Measurements from ENCODE around the gene SRD5A1. TPM values are rescaled to one million over a fixed set of nuclear protein-coding genes. Genes with fewer than 3 reads are reported as not detected.

Gene SRD5A1
- total RNA-seq, 1 donor from 2014 or later = 14.1 TPM

DNA sequence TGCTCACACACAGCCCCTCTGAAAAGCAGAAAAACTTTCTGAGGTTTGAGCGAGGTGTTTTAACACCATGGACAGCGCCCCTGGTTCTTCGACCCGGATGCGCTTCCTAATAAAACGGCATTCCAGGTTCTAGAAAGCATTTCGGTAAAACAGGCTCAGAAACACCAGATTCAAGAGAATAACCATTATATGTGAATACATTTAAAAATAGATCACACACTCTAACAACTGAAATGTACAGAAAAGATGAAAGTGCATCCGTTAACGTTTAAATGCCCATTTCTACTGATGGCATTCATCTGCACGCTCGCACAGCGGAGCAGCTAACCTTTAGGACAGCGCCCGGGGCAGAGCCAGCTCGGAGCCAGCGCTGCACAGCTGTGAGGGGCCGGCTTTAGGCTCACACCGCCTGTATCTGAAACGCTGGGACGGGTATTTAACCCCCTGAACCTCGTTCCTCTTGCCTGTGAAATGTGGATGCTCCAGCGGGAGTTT, 53.7 kb downstream of the SRD5A1 start:
- DNase-seq = peak; percentile 69

DNA sequence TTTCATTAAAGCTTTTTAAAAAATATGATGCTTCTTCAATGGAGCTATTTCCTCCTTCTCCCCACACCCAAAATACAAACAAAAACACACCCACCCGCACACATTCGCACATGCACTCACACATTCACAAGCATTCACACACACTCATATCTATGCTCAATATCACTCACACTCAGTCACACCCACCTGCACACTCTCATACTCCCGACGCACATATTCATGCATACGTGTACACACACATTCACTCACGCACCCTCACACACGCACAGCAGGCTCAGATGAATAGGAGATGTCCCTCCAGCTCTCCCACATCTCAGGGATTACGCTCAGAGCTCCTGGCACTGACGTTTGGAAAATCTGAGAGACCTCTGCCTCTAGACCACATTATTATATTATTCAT, 54.3 kb downstream of the SRD5A1 start:
- DNase-seq = no peak

DNA sequence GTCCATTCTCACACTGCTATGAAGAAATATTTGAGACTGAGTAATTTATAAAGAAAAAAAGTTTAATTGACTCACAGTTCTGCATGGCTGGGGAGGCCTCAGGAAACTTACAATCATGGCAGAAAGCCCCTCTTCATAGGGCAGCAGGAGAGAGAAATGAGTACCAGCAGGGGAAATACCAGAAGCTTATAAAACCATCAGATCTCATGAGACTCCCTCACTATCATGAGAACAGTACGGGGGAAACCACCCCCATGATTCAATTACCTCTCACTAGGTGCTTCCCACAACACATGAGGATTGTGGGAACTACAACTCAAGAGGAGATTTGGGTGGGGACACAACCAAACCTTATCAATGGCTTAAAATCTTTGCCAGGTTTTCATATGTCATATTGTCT, 59.7 kb downstream of the SRD5A1 start:
- no peak for DNase-seq

DNA sequence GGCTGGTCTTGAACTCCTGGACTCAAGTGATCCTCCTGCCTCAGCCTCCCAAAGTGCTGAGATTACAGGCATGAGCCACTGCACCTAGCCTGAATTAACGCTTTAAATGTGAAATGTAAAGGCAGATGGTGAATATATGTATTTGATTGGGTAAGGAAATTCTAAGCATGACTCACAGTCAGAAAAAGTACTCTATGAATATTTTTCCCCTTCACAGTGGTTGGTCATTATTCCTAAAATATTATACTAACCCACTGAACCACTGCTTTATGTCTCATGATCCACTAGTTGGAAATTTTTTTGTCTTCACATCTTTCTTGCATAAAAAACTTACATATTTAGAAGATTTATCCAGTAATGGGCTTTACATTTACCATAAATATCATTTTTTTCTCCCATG, 65.5 kb downstream of the SRD5A1 start:
- no peak for DNase-seq

DNA sequence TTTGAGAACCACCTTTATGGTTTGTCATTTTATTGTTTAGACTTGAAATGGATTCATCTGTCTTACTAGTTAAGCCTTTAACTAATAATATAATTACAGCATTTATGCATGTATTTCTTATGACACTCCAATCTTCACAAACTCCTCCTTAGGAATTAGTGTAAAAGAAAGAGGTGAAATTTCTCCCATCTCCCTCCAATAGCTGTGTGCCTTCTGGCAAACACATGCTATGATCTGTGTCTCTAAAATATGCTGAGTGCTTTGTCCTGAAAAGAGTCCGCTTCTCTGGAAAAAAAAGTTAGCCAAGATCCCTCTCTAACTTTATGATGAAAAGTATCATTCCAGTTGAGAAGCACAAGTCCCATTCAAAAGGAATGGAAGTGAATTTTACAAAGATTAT, 66.1 kb downstream of the SRD5A1 start:
- no peak for DNase-seq

DNA sequence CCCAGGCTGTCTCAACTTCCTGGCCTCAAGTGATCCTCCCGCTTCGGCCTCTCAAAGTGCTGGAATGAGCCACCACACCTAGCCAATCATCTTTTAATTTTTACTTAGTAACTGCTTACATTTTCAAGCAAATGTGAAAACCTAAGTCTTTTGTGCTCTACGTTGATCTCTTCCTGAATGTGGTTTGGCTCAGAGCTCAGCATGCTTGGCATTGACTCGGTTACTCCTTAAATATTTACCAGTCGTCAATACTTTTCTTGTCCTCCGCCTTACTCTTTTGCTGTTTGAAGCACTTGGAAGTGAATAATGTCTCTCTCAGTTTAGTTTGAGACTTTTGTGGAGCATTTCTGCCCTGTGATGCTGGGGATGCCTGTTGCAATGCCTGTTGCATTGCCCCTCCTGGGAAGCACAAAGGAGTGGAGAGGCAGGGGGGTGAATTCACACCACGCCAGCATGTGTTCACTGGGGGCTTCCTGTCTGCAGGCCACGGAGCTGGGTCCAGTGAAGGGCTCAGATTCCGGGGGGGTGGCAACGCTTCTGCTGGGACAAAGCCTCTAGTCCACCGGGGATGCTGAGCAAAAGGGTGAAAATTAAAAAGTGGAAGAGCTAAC, 66.9 kb downstream of the SRD5A1 start:
- no peak for DNase-seq

DNA sequence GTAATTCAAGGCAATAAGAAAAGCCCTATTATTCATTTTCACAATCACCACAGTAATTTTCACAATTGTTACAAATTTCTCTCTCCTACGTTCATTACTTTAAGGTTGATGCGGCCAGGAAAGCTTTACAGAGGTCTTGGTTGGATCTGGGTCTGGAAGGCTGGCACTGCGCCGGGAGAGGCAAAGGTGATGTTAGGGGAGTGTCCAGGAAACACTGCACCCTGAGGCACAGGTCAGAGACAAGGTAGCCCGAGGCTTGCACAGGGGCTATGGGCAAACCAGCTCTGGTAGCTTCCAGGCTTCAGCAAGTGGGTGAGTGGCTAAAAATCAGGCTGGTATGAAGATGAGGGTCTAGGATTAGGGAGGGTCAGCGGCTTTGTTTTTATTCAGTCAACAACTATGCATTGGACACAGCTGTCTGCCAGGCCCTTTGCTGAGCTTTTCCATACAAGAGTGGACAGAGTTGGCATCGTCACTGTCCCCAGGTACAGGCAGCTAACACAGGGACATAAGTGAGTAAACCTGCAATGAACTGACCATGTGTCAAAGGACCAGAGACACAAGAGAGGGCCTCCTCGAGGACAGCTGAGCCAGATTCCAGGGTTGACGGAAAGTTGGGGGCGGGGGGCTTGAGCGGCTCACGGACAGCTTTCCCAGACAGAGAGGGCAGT, 67.6 kb downstream of the SRD5A1 start:
- no peak for DNase-seq

DNA sequence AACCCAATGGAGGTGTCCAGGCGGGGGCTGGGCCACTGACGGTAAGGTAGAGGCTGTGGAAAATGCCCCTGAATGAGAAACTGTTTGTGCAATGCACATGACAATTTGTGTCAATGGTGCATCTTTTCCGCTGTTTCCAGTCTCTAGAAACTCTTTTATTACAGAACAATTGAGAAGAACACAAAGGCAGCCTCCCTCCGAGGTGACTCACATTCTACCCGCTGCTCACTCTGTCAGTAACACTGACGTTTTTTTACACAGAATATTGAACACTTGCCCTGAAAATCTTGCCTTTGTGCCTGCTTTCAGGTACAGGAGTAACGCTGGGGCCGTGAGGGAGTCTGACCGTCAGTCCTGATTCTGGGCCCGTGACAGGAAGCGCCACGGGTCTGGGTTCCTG, 68.3 kb downstream of the SRD5A1 start:
- DNase-seq = no peak

DNA sequence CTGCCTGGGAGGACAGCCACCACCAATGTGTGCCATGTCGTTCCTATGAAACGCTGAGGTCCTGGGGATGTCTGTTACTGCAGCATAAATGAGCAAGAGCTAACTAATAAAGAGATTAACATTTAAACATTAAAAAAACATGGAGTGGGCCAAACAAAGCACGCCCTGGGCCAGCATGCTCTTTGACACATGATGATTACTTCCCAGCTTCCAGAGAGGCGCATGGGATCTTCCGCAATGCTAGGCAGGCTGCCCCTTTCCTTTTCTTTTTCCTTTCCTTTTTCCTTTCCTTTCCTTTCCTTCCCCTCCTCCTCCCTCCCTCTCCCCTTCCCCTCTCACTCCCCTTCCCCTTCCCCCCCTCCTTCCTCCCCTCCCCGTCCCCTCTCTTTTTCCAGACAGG, 69.4 kb downstream of the SRD5A1 start:
- DNase-seq = no peak

DNA sequence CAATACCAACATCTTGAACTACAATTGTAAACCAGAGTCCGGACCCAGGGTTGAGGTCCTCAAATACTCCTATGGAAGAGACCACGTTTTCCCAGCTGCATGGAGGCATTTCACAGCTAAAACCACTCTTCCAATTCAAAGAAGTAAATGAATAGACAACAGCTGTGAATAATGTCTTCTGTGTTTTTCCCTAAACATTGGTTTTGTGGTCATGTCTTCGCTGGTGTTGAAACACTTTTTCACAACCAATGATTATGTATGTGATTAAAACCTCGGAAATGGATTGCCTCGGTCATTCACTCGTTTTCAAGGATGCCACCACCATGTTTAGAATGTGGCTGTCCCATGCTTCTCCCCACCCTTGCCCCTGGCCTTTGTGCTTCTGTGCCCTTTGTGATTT, 70.6 kb downstream of the SRD5A1 start:
- DNase-seq = no peak

DNA sequence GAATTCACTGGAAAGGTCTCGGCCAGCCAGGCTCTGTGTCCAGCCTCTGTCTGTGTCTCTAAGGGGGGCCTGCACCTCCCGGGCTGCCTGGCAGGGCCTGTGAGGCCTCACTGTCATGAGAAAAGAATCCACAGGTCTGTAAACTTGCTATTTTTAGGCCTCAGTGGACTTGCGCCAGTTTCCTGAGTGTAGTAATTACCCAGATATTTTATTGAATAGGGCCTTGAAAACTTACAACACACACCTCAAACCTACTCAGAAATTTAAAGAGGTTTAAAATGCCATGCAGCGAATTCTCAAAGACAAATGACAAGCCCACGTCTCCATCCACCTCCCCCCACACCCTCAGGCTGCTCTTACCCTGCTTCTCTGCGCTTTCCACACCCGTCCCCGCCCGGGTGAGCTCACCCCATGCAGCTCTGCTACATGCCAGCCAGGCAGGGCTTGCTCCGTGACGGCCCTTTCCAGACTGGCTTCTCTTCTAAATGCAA, 71.2 kb downstream of the SRD5A1 start:
- peak; percentile 73 for DNase-seq

DNA sequence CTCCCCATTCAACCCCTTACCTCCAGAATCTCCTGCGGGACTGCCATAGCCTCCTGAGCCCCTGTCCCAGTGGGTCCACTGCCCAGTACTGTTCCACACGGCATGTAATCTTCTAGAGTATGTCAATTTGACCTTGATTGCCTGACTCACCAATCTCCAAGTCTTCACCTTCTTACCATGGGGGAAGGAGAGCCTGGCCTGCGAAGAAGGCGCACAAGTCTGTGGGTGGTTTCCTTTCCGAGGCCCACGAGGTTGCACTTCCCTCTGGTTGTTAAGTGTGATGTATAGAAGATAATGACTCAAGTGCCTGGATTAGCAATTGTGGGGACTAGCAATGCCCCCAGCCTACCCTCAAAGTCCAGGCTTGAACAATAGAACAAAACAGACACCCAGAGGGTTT, 71.8 kb downstream of the SRD5A1 start:
- peak; percentile 39 for DNase-seq

DNA sequence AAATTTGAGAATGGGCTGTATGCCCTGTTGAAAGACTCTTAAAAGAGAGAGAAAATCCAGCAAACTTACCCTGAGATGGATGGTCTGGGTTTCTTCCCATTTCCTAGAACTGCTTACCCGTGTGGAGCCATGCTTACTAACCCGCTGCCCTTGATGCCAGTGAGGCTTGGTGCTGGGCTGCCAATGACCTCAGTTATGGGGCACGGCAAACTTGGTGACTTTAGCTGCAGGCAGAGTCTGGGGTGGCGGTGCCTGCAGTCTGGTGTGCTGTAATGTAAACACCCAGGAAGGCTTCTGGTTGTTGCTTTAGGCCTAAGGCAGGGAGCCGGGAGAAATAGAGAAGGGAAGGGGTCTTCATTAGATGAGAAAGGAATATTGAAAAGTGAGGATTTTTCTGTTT, 72.7 kb downstream of the SRD5A1 start:
- no peak for DNase-seq

DNA sequence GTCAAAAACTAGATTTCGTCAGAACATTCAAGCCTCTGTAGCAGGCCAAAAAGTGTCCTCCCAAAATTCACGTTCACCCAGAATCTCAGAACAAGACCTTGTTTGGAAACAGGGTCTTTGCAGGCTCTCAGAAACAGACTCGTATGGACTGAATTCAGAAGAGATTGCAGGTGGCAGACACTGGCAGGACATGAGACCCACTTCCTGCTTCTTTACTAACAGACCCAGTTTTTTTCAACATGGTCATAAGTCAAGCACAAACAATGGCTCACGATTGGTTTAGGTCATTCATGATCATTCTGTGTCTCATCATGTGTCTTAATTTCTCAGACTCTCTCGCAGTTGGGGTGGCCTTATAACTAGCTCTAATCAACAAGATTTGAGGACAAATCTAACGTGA, 74.6 kb downstream of the SRD5A1 start:
- DNase-seq = no peak

DNA sequence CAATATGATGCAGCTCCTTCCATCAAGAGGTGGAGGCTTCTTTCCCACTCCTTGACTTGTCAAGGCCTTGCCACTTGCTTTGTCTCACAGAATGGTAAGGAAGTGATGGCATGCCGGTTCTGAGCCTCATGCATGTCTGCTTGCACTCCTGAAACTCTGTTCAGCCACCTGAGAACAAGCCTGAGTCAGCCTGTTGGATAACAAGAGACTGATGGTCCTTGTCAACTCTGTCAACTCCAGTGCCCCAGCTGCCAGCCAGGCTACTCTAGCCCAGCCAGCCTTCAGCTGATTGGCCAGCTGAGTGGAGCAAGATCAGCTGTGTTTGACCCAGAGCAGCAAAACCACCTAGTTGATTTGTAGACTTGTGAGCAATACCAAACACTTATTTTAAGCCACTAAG, 75.6 kb downstream of the SRD5A1 start:
- DNase-seq = no peak

DNA sequence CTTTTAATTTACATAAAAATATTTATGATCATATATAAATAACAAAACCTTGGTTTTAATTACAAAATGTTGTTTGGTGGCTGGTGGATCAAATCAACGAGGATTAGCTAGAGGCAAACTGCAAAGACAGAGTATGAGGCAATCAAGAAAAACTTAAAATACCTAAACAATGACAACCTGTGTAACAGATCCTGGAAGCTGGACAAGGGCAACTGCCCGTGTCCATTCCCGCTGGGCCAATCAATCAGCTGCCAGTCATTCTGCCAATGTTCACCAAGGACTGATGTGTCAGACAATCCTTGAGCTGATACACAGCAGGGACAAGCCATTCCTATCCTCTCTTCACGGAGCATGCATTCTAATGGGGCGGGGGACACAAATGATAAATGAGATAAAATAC, 76.8 kb downstream of the SRD5A1 start:
- DNase-seq = no peak

DNA sequence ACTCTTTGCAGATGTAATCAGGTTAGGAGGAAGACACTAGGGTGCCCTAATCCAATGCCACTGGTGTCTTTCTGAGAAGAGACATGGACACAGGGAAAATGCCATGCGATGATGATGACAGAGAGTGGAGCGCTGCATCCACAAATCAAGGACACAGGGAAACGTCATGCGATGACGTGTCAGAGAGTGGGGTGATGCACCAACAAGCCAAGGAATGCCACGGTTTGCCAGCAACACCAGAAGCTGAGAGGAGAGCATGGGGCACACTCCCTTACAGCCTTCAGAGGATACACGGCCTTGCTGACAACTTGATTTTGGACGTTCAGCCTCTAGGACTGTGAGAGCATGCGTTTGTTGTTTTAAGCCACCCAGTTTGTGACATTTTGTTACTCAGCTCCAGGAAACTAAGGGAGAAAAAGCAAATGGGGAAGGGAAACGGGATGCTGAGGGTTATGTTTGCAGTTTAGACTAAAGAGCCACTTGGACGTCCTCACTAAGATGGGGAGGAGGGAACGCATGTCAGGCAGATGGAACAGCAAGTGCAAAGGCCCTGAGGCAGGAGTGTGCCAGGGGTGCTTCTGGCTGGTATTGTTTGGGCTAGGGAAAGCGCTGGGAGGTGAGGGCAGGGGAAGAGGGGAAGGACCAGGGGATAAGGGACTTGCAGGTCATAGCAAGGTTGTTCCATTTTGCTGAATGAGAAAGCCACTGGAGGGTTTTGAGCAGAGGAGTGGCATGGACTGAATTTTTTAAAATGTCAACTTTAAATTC, 77.5 kb downstream of the SRD5A1 start:
- DNase-seq = no peak

DNA sequence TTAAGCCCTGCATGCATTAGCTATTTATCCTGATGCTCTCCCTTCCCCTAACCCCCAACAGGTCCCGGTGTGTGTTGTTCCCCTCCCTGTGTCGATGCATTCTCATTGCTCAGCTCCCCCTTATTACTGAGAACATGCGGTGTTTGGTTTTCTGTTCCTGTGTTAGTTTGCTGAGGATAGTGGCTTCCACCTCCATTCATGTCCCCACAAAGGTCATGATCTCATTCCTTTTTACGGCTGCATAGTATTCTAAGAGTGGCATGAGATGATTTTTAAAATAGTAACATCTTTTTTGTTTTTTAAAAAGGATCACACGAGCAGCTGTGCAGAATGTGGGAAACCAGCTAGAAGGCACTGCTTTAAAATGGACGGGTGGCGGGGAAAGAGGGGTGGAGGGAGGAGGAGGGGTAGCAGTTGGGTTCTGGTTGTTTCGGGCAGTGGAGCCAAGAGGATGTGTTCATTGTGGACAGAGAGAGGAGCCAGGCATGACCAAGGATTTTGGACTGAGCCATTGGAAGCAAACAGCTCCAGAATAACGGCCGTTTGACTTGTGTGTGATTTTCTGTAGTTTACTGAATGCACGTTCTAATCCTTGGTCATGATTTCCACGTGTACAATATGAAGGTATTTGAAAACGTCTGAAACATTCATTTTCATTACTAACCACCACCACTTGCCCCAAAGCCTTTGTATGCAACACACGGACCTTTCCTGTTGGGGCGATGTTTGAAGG, 78.3 kb downstream of the SRD5A1 start:
- DNase-seq = no peak

DNA sequence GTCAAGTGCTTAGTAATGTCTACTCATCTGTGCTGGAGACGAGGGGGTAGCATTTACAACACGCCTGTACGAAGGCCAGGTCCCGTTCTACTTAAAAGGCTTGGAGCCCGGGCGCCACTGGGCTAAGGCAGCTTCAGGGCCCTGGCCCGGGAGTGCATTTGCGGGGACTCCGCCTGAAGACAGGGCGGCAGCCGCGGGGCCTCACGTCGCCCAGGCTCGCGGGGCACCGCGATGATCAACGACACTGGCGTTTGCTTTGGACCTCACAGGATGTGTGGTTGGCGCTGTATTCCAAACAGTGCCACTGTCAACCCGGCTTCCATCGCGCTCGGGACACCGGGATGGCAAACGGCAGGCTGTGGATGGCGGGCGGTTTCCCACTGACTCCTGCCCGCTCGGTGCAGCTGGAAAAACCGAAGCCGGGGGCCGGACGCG, 78.9 kb downstream of the SRD5A1 start:
- DNase-seq = peak; percentile 67

DNA sequence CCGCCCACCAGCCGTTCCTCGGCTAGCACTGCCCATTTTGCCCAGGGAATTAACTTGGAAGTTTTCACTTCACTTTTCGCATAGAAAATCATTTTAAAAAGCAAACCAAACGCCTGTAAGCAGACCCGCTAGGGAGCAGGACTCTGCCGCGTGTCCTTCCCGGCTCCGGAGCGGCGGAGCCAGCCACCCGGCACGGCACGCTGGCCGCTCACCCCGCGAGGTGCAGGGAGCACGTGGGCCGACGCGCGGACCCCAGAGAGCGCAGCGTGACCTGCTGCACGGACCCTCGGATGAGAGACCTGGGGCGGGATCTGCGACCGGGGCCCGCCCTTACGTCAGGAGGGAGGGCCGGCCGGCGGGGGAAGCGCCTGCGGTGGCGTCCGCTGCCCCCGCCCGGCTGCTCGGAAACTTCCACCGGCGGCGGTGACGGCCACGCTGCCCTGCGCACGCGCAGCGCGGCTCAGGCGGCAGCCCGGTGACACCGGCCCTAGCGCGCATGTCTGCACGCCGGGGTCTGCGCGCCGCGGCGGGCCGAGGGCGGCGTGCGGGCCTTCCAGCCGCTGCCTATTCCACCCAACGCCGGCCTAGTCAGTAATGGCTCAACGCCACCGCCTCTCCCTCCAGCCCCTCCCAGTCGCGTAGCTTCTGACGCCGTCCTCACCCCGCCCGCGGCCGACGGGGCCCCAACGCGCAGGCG, 79.5 kb downstream of the SRD5A1 start:
- peak; percentile 98 for DNase-seq

DNA sequence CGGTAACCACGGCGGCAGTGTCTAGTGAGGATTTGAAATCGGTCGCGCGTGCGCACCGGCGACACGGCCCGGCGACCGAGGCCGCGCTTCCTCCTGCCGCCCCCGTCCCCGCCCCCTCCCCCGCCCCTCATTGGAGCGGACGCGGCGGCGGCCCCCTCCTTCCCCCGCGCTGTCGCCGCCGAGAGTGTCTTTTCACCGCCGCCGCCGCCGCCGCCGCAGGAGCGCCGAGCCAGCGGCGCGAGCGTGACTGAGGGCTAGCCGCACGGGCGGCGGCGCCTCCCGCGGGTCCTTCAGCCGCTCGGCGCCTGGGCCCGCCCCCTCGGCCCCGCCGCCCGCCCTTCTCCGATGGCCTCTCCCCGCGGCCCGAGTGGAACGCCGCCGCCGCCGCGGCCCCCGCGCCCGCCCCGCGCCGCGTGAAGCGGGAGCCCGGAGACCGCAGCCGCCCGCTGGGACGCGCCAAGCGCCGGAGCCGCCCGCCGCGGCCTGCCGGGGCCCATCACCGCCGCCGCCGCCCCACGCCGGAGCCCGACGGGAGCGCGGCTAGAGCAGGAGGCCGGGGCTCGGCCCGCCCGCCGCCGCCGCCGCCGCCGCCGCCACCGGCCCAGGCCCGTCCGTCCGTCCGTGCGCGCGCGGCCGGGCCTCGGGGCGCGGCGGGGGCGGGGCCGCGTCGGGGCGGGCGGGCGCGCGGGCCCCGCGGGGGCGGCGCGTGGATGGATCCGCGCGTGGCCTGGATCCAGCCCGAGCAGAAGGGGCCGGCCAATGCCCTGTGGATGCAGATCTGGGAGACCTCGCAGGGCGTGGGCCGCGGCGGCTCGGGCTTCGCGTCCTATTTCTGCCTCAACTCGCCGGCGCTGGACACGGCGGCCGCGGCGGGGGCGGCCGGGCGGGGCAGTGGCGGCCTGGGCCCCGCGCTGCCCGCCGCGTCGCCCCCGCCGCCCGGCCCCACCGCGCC, 80.3 kb downstream of the SRD5A1 start, which contains the start of gene TENT4A:
TENT4A (plus strand) TSS at position 159 of the 952 bp plus-strand sequence; CDS start at position 711, 552 bp downstream.
- no peak for DNase-seq
